Measurements from ENCODE around the gene CTU2.

DNA sequence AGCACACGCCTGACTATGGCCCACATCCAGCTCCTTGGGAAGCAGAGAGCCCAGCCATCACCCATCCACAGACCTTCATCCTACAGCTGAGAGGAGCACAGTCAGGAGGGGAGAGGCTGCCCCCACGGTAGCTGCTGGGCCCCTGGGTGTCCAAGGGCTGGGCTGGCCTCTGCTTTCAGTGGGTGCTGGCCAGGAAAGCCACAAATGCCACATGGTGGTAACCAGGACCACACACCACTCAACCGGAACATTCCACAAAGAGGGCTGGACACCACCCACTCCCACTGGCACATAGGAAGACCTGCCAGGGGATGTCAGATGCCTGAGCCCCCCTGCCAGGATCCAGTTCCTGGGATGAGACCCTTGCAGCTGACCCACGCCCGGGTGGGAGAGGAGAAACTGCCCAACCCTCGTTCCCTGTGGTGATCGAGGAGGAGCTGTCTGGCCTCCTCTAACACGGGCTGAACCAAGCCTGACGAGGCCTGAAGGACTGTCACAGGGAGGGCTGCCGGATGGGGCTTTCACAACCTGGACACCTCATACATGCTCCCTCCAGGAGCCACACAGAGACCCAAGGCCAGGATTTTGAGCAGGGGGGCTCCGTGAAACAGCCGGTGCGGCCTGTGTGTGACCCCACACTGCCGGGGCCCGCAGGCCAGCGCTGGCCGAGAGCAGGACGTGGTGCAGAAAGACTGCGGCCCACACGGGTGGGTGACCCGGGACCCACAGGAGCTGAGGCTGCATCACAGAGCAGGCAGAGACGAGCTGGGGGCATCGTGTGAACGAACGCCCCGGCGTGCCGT, 48.0 kb downstream of the CTU2 start:
- TF ChIP-seq TAF1 (IDR thresholded peaks at IDR 0.05; ENCODE audit: low read depth, low read length) (no peak), POLR2A (IDR thresholded peaks at IDR 0.05; ENCODE audit: low read depth, low read length) (no peak), POLR2AphosphoS5 (IDR thresholded peaks at IDR 0.05; ENCODE audit: low read depth, low read length) (no peak), SPI1 (IDR thresholded peaks at IDR 0.05; ENCODE audit: low read depth, low read length) (no peak), PAX5 (IDR thresholded peaks at IDR 0.05; ENCODE audit: insufficient read depth, low read length, severe bottlenecking) (no peak), POU2F2 (IDR thresholded peaks at IDR 0.05; ENCODE audit: low read depth, low read length) (no peak)

All from GM12891 (cell line).